MCF 10A (cell line): ENCODE results near the gene TRIM27. TPM values are rescaled to one million over a fixed set of nuclear protein-coding genes. Genes with fewer than 3 reads are reported as not detected.

Experiments
- BruUV-seq: library from RNA; stranded (reverse); fragments of 400-500 nt; replicated peaks from 2 replicates; lab custom pipeline; 2021; lab: Mats Ljungman, UMichigan
- CTCF ChIA-PET: fragments of 300-600 bp; sonication (Branson Sonifier 250); formaldehyde crosslinking; extraction: SDS; loops from one replicate; lab custom pipeline; 2021; ENCODE audit warnings: antibody characterized with exemption, inconsistent platforms; lab: Yijun Ruan, JAX
- POLR2A ChIA-PET: fragments of 300-600, 350-650 bp; sonication (Branson Sonifier 250); formaldehyde crosslinking; extraction: SDS; loops from one replicate; lab custom pipeline; 2020; ENCODE audit warnings: antibody characterized with exemption, inconsistent platforms; lab: Yijun Ruan, JAX
- DNase-seq: peaks from one replicate; pipeline ENCODE4 v3.0.0-alpha.2; 2018; ENCODE audit not compliant: unreplicated experiment
- H3K27ac Mint-ChIP-seq: one replicate; pipeline ENCODE4 v1.8.0; 2022; ENCODE audit warnings: mild to moderate bottlenecking, low read depth, mixed read lengths; ENCODE audit not compliant: unreplicated experiment
- H3K27me3 Mint-ChIP-seq: one replicate; pipeline ENCODE4 v1.8.0; 2022; ENCODE audit warnings: mixed read lengths; ENCODE audit not compliant: insufficient read depth, unreplicated experiment
- H3K36me3 Mint-ChIP-seq: one replicate; pipeline ENCODE4 v1.8.0; 2022; ENCODE audit warnings: mild to moderate bottlenecking, moderate library complexity, mixed read lengths; ENCODE audit not compliant: insufficient read depth, unreplicated experiment
- H3K4me1 Mint-ChIP-seq: one replicate; pipeline ENCODE4 v1.8.0; 2022; ENCODE audit warnings: mixed read lengths; ENCODE audit not compliant: insufficient read depth, unreplicated experiment
- H3K4me3 Mint-ChIP-seq: one replicate; pipeline ENCODE4 v1.8.0; 2022; ENCODE audit warnings: mild to moderate bottlenecking, moderate library complexity, mixed read lengths; ENCODE audit not compliant: unreplicated experiment
- H3K9me3 Mint-ChIP-seq: one replicate; pipeline ENCODE4 v1.8.0; 2022; ENCODE audit warnings: mixed read lengths; ENCODE audit not compliant: unreplicated experiment
- CTCF ChIP-seq: fragments of 200-600 bp; IDR thresholded peaks from one replicate; pipeline ENCODE4 v1.8.0; 2022; ENCODE audit warnings: antibody characterized with exemption, mild to moderate bottlenecking; ENCODE audit not compliant: unreplicated experiment
- intact Hi-C: fragments of 100-400 bp; cut with micrococcal nuclease; formaldehyde crosslinking; loops from 2 replicates; pipeline ENCODE4 v1.14.1; 2022
- total RNA-seq: library from RNA; stranded (reverse); gene quantifications from 2 replicates; pipeline ENCODE4 v1.2.3, GENCODE V29; 2022

The TRIM27 gene
- total RNA-seq, 1 experiment from 2014 or later: 68.9 TPM

DNA sequence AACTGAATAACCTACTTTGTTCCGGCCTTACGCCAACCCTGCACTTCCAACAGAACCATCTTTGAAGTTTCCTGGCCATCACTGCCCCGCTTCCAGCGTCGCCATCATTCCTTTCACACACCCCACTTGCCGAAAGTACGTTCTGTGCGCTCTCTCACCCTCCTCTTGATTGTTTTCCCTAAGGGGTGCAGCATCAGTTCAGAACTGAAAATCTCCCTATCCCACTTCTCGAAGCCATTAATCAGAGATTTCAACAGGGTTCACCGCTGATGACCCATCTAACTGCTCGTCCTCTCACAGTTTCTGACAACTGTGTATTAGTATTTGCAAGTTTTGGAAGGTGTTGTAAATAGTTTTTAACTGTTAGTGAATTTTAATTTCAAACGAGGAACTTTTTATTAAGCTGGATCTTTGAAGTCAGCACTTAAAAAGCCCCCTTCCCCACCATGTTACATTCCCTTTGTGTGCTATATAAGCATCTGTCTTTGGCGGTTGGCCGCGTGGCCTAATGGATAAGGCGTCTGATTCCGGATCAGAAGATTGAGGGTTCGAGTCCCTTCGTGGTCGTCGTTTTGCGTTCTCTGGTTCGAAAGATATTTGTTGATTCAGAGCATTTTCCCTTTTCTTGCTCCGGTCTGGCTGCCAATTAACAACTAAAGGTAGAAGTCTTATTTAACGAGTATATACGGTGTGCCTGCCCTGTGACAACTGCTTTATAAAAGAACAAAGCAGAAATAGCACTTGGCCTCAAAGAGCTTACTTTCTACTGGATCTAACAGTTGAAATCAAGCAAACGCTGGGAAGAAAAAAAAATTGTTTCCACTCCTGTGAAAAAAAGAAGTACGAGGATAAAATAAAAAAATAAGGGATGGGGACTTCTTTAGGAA lies 42.6 kb downstream of the TRIM27 start:
- peak; percentile 78 for DNase-seq
- no TSS peak for BruUV-seq
- Mint-ChIP-seq H3K9me3 (no peaks in the 10 kb centered on the region), H3K4me3 (peak overlapping the region; percentile 86), H3K4me1 (peaks cover 6% of the 10 kb centered on the region), H3K36me3 (peaks cover 13% of the 10 kb centered on the region), H3K27me3 (peaks cover 21% of the 10 kb centered on the region), H3K27ac (peak overlapping the region; percentile 8)
- intact Hi-C loops: loop anchor here (1.0 to 5.0 kb wide), 2 partner anchors 17 to 101 kb away; no protein-coding TSS in a partner anchor
- ChIA-PET CTCF (interaction anchor here (0.6 to 2.2 kb wide), 4 partner anchors 19 to 68 kb away, joined by 3 to 8 read pairs (median 4); no protein-coding TSS in a partner anchor), POLR2A (interaction anchor here (0.9 to 7.2 kb wide), 6 partner anchors 14 to 130 kb away, joined by 4 to 60 read pairs (median 6); partner anchors contain the start of gene TRIM27)
- no peak for TF ChIP-seq CTCF

DNA sequence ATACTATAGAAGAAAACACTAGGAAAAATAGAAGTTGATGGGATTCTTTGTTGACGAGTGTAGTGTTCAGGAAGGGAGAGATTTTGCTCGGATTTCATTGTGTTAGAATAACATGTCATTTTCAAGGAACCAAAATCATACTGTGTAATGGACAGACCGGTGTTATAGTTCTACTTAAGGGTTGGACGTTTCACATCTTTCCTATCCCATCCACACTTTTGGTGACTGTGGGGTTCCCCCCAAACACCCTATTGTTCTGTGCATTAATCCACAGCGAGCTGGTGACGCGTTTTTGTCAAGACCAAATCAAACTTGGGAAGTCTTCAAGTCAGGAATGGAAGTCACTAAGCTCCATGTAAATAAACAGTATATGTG lies 43.3 kb downstream of the TRIM27 start:
- Mint-ChIP-seq H3K27ac (peak overlapping the region; percentile 8), H3K4me1 (peaks cover 6% of the 10 kb centered on the region), H3K36me3 (peaks cover 17% of the 10 kb centered on the region), H3K27me3 (peaks cover 21% of the 10 kb centered on the region), H3K4me3 (peak overlapping the region; percentile 86), H3K9me3 (no peaks in the 10 kb centered on the region)
- ChIA-PET CTCF (interaction anchor here (0.5 to 2.2 kb wide), 4 partner anchors 18 to 164 kb away, joined by 3 to 8 read pairs (median 4); no protein-coding TSS in a partner anchor), POLR2A (interaction anchor here (0.7 to 7.2 kb wide), 7 partner anchors 8 to 129 kb away, joined by 3 to 60 read pairs (median 5); partner anchors contain the start of gene TRIM27)
- intact Hi-C loops: loop anchor here (5.0 kb wide), 1 partner anchor 102 kb away; no protein-coding TSS in a partner anchor
- TF ChIP-seq CTCF: no peak
- BruUV-seq: no TSS peak
- DNase-seq: no peak

DNA sequence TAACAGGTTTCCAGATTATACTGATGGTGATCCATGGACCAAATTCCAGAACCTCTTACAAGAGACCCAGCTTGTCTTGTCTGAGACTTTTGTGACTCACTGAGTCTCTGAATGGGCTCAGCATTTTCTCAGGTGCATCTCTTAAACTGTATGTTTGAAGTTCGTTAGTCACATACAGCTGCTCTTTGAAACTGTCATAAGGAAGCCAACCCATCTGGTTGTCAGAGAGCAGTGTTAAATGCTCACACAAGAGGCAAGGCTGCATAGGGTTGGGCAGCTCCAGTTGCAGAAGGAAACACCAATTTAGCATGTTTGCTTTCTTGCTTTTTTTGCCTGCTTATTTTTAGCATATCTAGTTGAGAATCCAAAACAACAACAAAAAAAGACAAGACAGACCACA lies 47.1 kb downstream of the TRIM27 start:
- POLR2A ChIA-PET: interaction anchor here (0.6 to 1.4 kb wide), 4 partner anchors 11 to 39 kb away, joined by 3 to 5 read pairs (median 3); no protein-coding TSS in a partner anchor
- CTCF ChIA-PET: interaction anchor here (0.6 kb wide), 1 partner anchor 12 kb away, joined by 3 read pairs; no protein-coding TSS in a partner anchor
- DNase-seq: no peak
- no TSS peak for BruUV-seq
- Mint-ChIP-seq H3K9me3 (no peaks in the 10 kb centered on the region), H3K27me3 (peaks cover 21% of the 10 kb centered on the region), H3K4me3 (no peak overlapping the region), H3K4me1 (peaks cover 6% of the 10 kb centered on the region), H3K27ac (no peak overlapping the region), H3K36me3 (peaks cover 17% of the 10 kb centered on the region)
- intact Hi-C loops: no loop called here
- no peak for TF ChIP-seq CTCF
